Measurements from ENCODE around the gene RUNX3.

The RUNX3 gene

DNA sequence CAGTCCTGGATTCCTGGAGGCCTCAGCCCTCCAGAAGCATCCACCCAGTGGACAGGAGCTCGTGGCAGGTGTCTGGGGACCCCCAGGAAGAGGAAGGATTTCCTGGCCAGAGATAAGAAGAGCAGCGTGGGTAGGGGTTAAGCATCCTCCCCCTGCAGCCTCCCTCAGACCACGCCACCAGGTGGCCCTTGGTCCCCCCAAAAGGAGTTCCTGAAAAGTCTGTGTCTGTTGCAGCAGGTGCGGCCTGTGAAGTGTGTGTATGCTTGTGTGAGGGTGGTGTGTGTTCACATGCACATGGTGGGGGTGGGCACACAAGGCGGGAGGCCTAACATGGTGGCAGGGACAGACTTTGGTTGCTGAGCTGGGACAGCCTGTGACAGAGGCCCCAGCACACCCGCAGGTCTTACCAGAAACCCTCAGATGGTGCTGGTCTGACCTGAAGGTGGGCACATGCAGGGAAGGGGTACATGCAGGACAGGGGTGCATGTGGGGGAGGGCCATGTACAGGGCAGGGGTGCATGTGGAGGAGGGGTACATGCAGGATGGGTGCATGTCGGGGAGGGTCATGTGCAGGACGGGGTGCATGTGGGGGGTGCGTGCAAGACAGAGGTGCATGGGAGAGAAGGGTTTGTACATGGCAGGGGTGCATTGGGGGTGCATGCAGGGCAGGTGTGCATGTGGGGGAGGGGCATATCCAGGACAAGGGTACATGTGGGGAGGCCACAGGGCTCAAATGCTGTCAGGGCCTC, 18.2 kb upstream of the RUNX3 start:
- in situ Hi-C loops (cut with HindIII; ENCODE audit: low sequenced_read_pairs) = no loop called here

DNA sequence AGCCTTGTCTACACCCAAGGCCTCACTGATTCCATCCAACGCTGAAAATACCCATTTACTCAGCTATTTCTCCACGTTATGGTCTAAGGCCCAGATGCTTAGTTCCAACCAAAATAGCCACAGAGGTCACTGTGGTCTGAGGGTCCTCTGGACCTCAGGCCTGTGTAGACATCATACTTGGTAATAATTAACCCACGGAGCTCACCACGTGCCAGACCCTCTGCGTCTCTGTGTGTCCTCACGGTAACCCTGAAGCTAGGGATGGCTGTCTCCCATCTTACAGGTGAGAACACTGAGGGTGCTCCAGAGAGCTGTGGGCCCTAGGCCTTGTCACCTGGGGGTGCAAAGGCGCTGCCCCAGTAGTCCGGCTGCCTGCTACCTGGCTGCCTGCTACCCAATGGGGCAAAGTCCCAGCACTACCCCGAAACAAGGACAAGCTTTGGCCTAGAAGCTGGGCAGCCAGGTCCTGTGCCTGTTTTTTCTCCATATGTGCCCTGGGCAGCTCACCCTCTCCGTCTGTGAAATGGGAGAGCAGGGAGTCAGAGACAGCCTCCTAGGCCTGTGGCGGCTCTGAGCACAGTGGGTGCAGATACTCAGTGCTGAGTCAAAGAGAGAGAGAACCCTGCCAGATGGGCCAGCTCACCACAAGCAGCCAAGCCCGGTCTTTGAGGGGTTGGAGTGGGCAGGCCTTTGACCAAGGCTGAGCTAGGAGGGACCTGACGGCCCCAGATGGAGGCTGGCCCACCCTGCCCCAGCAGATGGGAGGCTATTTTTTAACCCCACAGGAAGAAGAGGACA, 17.0 kb upstream of the RUNX3 start:
- in situ Hi-C loops (cut with HindIII; ENCODE audit: low sequenced_read_pairs) = no loop called here

DNA sequence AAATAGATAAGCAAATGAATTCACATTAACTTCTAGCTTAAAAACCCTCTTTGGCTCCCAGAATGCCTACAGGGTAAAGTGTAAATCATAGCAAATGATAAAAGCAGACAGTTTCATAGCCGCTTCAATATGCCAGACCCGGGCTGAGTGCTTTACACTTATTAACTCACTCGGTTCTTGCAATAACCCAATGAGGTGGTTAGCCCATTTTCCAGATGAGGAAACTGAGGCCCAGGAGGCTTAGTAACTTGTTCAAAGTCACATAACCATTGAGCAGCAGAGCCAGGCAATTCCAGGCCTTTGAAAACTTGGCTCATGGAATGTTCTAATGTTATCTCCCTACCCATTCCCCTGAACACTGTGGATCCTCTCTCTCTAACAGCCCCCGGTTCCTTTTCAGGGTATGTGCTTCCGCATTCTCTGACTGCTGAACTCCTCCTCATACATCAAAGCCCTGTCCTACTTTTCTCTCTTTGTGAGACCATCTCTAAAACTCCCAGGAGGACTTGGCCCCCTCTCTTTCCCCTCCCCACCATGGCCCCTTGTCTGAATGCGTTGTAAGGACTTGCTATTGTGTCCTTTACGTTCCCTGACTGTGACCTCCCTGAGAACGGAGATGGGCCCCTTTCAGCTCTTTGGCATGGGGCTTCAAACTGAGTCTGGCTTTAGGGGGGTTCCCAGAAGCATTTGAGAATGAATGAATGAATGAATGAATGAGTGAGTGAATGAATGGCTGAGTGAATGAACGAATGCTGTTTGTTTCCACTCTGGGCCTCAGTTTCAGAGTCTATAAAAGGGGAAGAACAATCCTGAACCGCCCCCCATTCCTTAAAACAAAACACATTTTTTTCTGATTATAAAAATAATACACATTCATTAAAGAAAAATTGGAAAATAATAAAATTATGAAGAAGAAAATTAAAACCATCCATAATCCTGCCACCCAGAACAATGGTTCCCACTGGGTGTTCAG, 15.6 kb upstream of the RUNX3 start:
- in situ Hi-C loops (cut with HindIII; ENCODE audit: low sequenced_read_pairs) = no loop called here

DNA sequence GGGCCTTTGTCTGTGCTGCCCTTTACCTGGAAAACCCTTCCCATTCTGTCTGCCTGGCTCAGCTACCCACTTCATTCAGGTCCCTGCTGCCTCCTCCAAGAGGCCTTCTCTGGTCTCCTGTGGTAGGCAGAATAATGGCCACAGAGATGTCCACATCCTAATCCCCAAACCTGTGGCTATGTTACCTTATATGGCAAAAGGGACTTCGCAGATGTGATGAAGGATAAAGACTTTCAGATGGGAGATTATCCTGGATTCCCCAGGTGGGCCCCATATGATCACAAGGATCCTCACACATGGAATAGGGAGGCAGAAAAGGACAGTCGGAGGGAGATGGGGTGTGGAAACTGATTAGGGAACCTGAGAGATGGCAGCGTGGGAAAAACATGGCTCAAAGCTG, 14.2 kb upstream of the RUNX3 start:
- in situ Hi-C loops (cut with HindIII; ENCODE audit: low sequenced_read_pairs) = no loop called here

DNA sequence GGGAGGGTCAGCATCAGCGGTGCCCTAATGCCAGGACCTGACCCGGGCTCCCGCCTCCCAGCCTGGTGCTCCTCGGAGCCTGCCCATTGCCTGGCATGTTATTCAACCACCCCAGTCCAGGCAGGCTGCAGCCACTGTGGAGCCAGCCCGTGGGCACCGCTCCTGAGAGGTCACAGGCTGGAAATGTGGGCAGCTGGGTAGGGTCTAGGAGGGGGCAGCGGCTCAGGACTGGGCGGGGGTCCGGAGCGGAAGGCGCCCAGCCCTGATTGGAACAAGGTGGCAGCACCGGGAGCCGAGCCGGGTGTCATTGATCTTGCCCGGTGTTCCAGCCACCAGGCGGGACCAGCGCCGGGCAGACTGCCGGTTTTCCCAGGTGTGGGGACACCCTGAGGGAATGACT, 12.7 kb upstream of the RUNX3 start:
- in situ Hi-C loops (cut with HindIII; ENCODE audit: low sequenced_read_pairs) = no loop called here

DNA sequence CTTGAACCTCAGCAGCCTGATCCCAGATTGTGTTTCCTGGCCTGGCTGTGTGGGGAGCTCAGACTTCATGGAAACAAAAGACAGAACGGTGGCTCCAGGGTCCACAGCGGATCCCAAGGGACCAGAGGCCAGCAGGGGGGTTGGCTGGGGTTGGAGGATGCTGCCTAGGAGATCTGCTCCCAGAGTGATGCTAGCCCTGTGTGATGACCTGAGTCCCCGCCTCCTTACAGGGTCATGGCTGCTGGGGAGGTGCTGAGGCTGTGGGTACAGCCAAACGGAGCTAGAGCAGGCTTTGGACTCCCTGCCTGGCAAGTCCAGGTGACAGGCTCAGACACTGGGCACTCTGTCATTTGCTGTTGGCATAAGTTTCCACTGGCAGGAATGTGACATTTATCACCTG, 11.5 kb upstream of the RUNX3 start:
- in situ Hi-C loops (cut with HindIII; ENCODE audit: low sequenced_read_pairs) = no loop called here

DNA sequence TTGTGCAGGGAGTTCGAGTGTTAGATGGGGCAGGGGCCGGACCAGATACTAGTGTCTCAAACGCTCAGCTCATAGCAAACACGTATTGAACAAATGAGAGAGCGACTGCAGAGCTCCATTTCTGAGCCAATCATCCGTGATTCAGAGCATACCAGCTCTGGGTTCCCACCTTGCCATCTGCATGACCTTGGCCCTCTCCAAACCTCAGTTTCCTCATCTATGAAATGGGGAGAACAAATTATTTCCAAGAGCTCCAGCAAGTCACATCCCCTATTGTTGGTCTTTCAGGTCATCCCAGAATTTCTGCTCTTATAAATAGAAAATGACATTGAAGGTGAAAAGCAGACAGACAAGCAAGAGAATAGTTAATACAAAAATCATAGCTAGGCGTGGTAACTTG, 10.2 kb upstream of the RUNX3 start:
- in situ Hi-C loops (cut with HindIII; ENCODE audit: low sequenced_read_pairs) = no loop called here

DNA sequence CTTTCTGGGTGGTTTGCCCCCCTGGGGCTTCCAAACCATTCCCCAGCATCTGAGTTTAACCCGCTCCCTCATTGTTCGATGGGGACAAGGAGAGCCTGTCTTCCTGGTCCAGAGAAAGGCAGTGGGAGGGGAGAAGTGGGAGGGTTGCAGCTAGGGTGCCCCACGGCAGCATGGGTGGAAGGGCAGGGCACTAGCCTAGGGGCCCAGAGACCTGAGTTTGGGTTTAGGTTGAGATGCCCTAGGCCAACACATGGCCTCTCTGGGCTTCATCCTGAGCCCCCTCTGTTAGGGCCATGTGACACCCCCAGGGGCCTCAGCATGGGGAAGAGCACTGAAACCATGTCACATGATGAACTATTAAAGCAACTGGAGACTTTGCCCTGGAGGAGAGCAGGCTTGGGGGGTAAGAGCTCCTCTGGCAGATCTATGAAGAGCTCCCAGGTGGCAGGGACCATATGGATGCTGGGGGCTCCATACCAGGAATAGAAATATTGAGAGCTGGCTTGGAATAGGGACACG, 9.7 kb upstream of the RUNX3 start:
- in situ Hi-C loops (cut with HindIII; ENCODE audit: low sequenced_read_pairs) = no loop called here

DNA sequence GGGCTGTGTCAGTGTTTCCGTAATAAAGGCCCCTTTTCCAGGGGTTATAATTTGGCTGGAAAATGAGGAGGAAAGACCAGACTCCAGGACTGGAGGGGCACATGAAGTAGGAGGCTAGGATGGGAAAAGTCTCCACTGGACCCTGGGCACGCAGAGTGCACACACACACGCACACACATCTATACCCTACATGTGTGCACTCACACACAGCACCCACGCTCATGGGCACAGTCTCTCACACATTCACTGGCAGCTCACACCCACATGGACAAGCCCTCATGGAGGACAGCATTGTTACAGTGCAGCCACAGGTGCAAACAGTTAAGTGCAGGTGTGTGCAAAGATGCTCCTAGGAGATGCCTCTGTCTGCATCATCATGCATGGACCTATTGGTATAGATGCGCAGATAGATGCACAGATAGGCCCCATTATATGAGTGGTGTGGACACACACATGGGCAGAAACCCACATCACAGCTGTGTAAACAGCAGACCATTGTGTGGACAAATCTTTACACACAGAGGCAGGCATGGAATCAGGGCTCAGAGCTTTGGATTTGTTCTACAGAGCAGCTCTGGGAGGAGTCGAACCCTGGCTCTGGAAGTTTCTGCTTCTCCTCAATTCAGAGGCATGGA, 9.1 kb upstream of the RUNX3 start:
- in situ Hi-C loops (cut with HindIII; ENCODE audit: low sequenced_read_pairs) = no loop called here

DNA sequence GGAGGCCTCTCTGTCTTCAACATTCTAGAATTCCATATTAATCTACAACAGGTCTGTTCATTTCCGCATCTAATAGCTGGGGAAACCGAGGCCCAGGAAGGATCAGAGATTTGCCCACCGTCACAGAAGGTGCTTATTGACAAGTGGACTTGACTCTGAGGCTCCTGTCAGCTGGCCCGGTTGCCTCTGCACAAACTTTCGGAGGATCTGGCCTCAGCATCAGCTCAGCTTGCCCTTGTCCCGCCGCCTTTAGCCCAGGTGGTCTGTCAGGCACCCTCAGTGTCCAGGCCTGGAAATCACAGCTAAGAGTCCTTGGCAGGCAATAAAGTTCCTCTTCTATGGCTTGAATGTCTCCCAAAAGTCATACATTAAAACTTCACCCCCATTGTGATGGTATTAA, 8.2 kb upstream of the RUNX3 start:
- in situ Hi-C loops (cut with HindIII; ENCODE audit: low sequenced_read_pairs) = no loop called here

DNA sequence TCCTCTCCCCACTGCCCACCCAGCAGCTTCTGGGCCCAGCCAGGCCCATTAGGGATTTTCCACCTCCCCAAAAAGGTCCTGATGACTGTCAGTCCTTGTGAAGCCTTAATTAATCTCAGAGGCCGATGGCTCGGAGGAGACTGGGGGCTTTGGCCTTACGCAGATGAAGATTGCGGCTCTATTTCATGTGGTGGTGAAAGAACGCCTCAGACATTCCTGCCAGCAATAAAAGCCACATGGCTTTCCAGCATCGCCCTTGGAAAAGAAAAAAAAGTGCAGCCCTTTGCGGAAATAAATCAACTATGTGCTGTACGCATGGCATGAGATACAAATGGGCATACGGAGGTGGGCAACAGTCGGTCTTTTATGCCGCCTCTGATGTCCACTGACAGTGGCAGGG, 6.6 kb upstream of the RUNX3 start:
- in situ Hi-C loops (cut with HindIII; ENCODE audit: low sequenced_read_pairs) = no loop called here

DNA sequence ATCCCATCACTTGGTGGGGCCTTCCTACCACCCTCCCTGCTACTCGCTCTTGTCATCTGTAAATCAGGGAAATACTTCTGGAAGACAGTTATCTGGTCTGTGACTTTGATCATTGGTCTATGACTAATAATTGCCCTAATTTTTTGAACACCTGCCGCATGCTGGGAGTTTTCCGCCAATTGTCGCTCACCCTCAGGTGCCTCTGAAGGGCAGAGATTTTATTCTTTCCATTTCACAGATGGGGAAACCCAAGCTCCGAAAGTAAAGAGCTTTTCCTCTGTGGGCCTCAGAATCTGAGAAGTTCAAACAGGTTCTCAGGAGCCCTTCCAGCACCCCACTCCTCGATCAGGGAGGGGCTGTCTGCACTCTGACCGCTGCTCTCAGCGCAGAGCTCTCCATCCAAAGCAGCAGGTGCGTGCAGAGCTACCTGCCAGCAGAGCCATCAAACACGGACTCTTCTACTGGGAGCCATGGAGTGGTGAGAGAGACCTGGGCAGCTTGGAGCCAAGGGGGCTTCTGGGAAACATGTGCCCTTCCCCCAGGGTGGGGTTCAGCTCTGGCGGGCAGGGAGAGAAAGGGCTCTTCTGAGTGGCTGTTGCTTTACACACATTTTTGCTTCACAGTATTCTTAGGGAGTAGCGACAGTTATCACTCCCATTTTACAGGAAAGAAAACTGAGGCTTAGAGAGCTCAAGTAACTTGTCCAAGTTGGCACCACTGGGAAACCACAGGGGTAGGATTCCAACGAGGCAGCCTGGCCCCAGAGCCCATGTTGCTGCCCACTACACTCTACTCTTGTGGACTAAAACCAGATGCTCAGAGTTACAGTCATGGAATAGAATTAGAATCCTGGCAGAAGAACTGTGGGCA, 5.8 kb upstream of the RUNX3 start:
- in situ Hi-C loops (cut with HindIII; ENCODE audit: low sequenced_read_pairs) = no loop called here

DNA sequence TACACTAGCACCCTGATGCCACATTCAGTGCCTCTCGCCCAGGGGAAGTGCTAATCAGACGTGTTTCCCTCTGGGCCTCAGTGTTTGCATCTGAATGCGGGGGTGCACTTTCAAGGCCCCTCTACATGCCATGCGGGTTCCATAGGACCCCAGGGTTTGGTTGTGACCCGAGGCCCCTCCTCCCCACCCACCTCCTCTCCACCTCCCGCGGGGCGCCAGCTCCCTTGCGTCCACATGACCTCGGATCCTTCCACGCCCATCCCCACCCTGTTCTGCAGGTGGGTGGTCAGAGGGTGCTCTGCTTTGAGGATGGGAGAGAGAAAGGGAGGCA, 5.1 kb upstream of the RUNX3 start:
- in situ Hi-C loops (cut with HindIII; ENCODE audit: low sequenced_read_pairs) = no loop called here

DNA sequence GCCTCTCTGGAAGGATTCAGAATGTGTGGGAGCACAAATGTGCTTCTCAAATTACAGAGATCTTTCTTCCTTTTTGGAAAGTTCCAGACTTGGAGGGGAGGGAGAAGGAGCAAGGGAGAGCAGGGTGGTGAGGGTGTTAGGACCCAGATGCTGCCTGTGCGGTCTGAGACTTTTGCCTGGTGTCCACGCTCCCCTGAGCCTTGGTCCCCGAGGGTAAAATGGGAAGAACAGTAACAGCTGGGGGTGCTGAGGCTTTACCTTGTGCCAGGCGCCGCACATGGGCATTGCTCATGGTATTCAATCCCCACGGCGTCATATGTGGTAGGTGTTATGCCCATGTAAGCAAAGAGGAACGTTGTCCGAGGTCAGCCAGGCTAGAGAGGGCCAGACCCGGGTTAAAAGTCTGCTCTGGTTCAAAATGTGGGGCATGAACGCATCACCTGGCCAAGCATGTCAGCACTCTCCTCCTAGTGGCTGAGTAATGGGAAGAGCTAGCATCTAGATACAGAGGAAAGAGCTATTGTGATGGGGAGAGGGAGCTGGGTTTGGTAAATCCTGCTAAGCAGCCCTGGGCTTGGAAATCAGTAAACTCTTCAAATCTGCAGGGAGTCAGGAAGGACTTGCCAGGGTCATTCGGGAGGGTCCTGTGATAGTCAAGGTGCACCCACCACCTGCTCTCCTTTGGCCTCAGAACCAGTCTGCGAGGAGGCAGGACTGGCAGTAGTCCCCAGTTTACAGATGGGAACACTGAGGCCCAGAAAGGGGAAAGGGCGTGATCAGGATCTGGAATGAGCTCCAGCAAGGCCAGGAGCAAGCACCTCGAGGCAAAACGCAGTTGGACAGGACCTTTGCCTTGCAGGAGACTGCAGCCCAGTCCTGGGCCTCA, 4.5 kb upstream of the RUNX3 start:
- in situ Hi-C loops (cut with HindIII; ENCODE audit: low sequenced_read_pairs) = no loop called here

DNA sequence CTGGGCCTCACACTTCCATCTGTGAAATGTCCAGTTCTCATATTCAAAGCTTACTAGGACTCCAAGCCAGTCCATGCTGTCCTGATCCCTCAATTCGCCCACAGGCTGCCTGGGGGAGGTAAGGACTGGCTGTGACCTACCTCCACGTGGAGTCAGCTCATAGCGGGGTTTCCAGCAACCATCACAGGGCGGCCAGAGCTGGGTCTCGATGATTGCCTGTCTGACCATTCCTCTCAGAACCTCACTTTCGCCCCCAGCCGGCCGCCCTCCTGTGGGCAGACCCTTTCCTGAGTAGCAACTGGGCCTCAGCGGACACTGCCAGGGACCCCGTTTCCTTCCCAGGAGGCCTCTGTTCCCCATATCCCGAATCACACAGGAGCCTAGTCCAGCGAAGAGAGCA, 3.4 kb upstream of the RUNX3 start:
- in situ Hi-C loops (cut with HindIII; ENCODE audit: low sequenced_read_pairs) = no loop called here

DNA sequence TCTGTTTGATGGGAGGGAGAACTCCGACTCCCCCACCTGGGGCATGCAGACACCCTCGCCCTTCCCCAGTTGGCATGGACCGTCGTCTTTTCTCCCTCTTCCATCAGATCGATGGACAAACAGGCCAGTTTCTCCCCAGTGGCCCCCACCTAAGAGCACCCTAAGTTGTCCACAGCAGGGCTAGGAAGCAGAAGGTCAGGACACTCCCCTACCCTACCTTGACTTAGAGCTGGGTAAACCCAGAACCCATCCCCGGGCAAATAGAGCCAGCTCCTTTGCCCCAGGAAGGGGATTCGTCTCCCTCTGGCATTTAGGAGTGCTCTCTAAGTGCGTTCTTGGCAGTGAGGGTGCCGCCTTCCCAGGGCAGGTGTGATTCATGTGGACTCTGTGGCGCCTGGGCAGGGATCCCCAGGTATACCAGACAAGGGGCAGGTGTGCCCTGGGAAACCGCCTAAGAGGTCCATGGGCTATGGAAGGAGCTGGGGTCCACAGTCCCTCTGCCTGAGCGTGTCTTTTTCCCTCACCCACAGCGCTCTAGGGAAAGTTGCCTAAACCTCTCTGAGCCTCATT, 2.7 kb upstream of the RUNX3 start:
- in situ Hi-C loops (cut with HindIII; ENCODE audit: low sequenced_read_pairs) = no loop called here

DNA sequence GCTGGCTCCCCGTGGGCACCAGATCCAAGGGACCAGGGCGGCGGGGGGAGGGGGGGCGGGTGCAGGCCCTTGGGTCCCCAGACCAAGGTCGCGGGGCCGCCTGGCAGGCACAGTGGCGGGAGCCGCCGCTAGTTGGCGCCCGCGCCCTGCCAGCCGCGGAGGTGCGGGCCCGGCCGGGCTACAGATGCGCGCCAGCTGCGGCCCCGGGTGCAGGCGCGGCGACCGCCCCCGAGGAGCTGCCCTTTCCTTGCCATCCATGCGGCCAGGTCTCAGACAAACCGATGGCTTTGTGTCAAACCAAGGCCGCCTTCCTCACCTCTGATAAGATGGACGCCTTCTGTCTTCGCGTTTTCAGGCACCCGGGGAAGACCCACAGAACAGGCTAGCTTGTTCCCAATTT, 2.2 kb upstream of the RUNX3 start:
- in situ Hi-C loops (cut with HindIII; ENCODE audit: low sequenced_read_pairs) = no loop called here

DNA sequence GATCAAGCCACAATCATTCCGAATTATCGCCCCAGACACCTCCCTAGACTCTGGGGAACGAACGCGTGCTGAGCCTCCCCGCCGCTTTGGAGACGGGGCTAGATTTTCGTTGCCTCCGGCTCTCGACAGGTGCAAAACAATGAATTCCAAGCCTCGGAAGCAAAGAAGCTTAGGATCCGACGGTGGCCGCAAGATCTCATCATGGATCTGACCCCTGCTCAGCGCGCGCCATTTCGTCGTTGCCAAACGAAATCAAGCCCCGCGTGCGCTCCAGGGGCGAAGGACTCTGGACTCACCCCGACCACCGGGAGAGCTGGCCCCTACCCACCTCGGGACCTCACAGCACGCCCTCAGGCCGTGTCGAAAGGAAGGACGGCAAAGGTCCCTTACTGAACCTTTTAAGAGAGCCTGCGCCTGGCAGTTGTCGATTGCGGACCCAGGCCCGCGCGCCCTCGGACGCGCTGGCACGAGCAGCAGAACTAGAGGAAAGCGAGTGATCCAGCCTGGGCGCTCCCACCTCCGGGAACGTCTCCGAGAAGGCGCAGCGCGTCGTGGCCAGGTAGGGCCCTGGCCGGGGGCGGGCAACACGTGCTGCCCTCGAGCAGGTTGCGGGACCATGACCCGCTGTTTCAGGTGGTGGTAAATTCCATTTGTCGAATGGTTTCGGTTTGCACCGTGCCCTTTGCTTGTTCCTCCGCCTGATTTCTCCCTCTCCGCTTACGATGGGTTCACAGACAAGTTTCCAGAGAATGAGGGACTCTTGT, 1.6 kb upstream of the RUNX3 start:
- in situ Hi-C loops (cut with HindIII; ENCODE audit: low sequenced_read_pairs) = no loop called here
